Measurements from ENCODE around the gene MARVELD3. TPM values are rescaled to one million over a fixed set of nuclear protein-coding genes. Genes with fewer than 3 reads are reported as not detected.

MARVELD3 gene
- total and polyA plus RNA-seq, 2 of the 8 experiments (the other 6 are each of a cell fraction or from before 2014, with no cell fraction given): 18.0 to 34.8 TPM

DNA sequence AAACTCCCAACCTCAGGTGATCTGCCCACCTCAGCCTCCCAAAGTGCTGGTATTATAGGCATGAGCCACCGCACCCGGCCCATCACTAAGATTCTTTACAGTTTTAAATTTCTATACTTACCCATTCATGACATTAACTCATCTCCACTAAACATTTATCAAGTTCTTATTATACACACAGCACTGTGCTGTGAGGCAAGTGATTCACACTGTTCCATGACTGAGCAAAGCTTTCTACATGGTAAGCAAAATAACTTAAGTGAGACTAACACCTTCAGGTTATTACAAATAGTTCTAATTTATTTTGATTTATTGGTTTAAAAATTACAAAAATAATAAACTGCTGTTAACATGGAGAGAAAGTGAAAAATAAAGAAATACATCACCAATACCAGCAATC is 33.5 kb downstream of the MARVELD3 start:
- H2BK20ac ChIP-seq (ENCODE audit: low read length): no peak overlapping the region
- H3K79me1 ChIP-seq (ENCODE audit: low read depth, low read length): no peaks in the 10 kb centered on the region
- H3K4me2 ChIP-seq (ENCODE audit: insufficient read depth in 1 of 2, low read depth in 2 of 2, low read length in 2 of 2): no peak overlapping the region
- H3K4me3 ChIP-seq (ENCODE audit: extremely low read depth in 1 of 4, insufficient read depth in 2 of 4, low read depth in 3 of 4, low read length in 4 of 4): no peak overlapping the region
- no peak overlapping the region for H2BK5ac ChIP-seq (ENCODE audit: low read depth, low read length)
- no peak overlapping the region for H3K9ac ChIP-seq (replicated peaks in 1 of 4; ENCODE audit: extremely low read depth in 1 of 4, low read depth in 3 of 4, low read length in 3 of 4)
- DNase-seq (ENCODE audit: low read depth in 1 of 2, low spot score in 2 of 2) (no peak), FAIRE-seq (no peak)
- H3K14ac ChIP-seq (ENCODE audit: insufficient read length): no peak overlapping the region
- H2AK5ac ChIP-seq (ENCODE audit: low read depth, low read length): no peak overlapping the region
- H3K23ac ChIP-seq (ENCODE audit: insufficient read length): no peak overlapping the region
- H3K4ac ChIP-seq (replicated peaks; ENCODE audit: insufficient read length, low read depth, low read length): no peak overlapping the region
- no peak overlapping the region for H4K5ac ChIP-seq (ENCODE audit: insufficient read length, low read depth, low read length)
- no peak overlapping the region for H2BK12ac ChIP-seq (ENCODE audit: low read depth, low read length)
- H2AFZ ChIP-seq (ENCODE audit: low read length): no peak overlapping the region
- no peaks in the 10 kb centered on the region for H3K4me1 ChIP-seq (replicated peaks in 1 of 4; ENCODE audit: control insufficient read depth in 3 of 4, insufficient read depth in 4 of 4, low read length in 3 of 4)
- no peaks in the 10 kb centered on the region for H3K79me2 ChIP-seq (ENCODE audit: control insufficient read depth in 1 of 2, insufficient read depth in 2 of 2, low read length in 2 of 2)
- H3K56ac ChIP-seq (replicated peaks; ENCODE audit: insufficient read length, low read depth, low read length): no peak overlapping the region
- CTCF ChIA-PET (ENCODE audit: partially characterized antibody): interaction anchor here (1.2 to 1.9 kb wide), 2 partner anchors 10 to 19 kb away, joined by 3 to 4 read pairs; no protein-coding TSS in a partner anchor
- POLR2A ChIA-PET (ENCODE audit: partially characterized antibody): interaction anchor here (0.9 kb wide), 1 partner anchor 32 kb away, joined by 3 read pairs; no protein-coding TSS in a partner anchor
- no peaks in the 10 kb centered on the region for H3K23me2 ChIP-seq (ENCODE audit: low read depth, low read length)
- H3K27ac ChIP-seq (ENCODE audit: low read depth, low read length): no peak overlapping the region
- H3K9me3 ChIP-seq (ENCODE audit: insufficient read depth in 2 of 2, low read depth in 1 of 2, low read length in 1 of 2): no peaks in the 10 kb centered on the region
- no peak overlapping the region for H4K8ac ChIP-seq (ENCODE audit: extremely low read depth, insufficient read depth, low read length)
- no peak overlapping the region for H3K18ac ChIP-seq (ENCODE audit: extremely low read depth, low read length)
- H3K36me3 ChIP-seq (ENCODE audit: control insufficient read depth in 2 of 4, insufficient read depth in 4 of 4, low read length in 3 of 4): peaks cover 9 to 56% (median 36%) of the 10 kb centered on the region in 4 experiments; a peak in 7 of 8 replicates
- no peaks in the 10 kb centered on the region for H3K27me3 ChIP-seq (replicated peaks in 1 of 4; ENCODE audit: control insufficient read depth in 3 of 4, extremely low read depth in 1 of 4, insufficient read depth in 3 of 4, low read length in 3 of 4)
- H2BK120ac ChIP-seq (replicated peaks; ENCODE audit: low read depth, low read length): no peak overlapping the region
- H4K91ac ChIP-seq (replicated peaks; ENCODE audit: insufficient read length, low read length): no peak overlapping the region
- no peaks in the 10 kb centered on the region for H4K20me1 ChIP-seq (replicated peaks in 1 of 2; ENCODE audit: control insufficient read depth in 1 of 2, insufficient read depth in 2 of 2, low read length in 2 of 2)
- WGBS, 2 experiments (ENCODE audit: extremely low coverage in 1 of 2, insufficient coverage in 1 of 2, insufficient read length in 1 of 2, insufficient replicate concordance in 2 of 2, low coverage in 1 of 2, low lambda C conversion rate in 2 of 2, missing lambda C conversion rate in 1 of 2): 91% methylated on average over 2 of the region's 2 CpGs; no CpG with 5 or more reads in 1 of the 2 experiments
- no peak overlapping the region for H2BK15ac ChIP-seq (ENCODE audit: low read length)
- no peak for TF ChIP-seq E2F6 (IDR thresholded peaks at IDR 0.05)
- TF ChIP-seq NANOG (IDR thresholded peaks at IDR 0.05; ENCODE audit: insufficient read depth, low read depth, low read length, poor library complexity, severe bottlenecking): no peak
- TF ChIP-seq POU5F1 (IDR thresholded peaks at IDR 0.05; ENCODE audit: low read depth, low read length): no peak
- no peak for TF ChIP-seq GABPA (IDR thresholded peaks at IDR 0.05; ENCODE audit: borderline replicate concordance, insufficient read depth, low read length)
- no peak for TF ChIP-seq KDM4A (IDR thresholded peaks at IDR 0.05; ENCODE audit: low read depth, low read length, severe bottlenecking)
- no peak for TF ChIP-seq HDAC2 (IDR thresholded peaks at IDR 0.05; ENCODE audit: borderline replicate concordance in 1 of 2, low read depth in 2 of 2, low read length in 2 of 2)
- no peak for TF ChIP-seq POLR2AphosphoS5 (IDR thresholded peaks at IDR 0.05; ENCODE audit: low read depth, low read length)
- no peak for TF ChIP-seq MAFK (IDR thresholded peaks at IDR 0.05; ENCODE audit: low read depth, low read length)
- no peak for TF ChIP-seq TAF1 (IDR thresholded peaks at IDR 0.05; ENCODE audit: low read depth, low read length)
- TF ChIP-seq RNF2 (IDR thresholded peaks at IDR 0.05; ENCODE audit: borderline replicate concordance, low read depth, low read length, missing control alignments, poor library complexity, severe bottlenecking): no peak
- TF ChIP-seq CBX5 (IDR thresholded peaks at IDR 0.05; ENCODE audit: low read depth, low read length): no peak
- TF ChIP-seq RFX5 (IDR thresholded peaks at IDR 0.05; ENCODE audit: borderline replicate concordance, low read depth, low read length): no peak
- no peak for TF ChIP-seq JUND (IDR thresholded peaks at IDR 0.05; ENCODE audit: low read length)

All from H1 (cell line).